Measurements from ENCODE around the gene MYO5B. TPM values are rescaled to one million over a fixed set of nuclear protein-coding genes. Genes with fewer than 3 reads are reported as not detected.

The MYO5B gene
- total RNA-seq, 1 experiment from 2014 or later, result 56.7 TPM

- H3K27ac Mint-ChIP-seq (ENCODE audit: unreplicated experiment), result no peak overlapping the region
- no peaks in the 10 kb centered on the region for H3K36me3 Mint-ChIP-seq (ENCODE audit: insufficient read depth, unreplicated experiment)
- H3K4me3 Mint-ChIP-seq (ENCODE audit: low read depth, unreplicated experiment), result no peak overlapping the region
- intact Hi-C loops (cut with micrococcal nuclease; ENCODE audit: unreplicated experiment), result no loop called here
- CTCF ChIA-PET, result no interaction called here
- no peak for TF ChIP-seq CTCF (IDR thresholded peaks at IDR 0.05; ENCODE audit: unreplicated experiment)
- no peaks in the 10 kb centered on the region for H3K9me3 Mint-ChIP-seq (ENCODE audit: low read depth, unreplicated experiment)
- peaks cover 18% of the 10 kb centered on the region for H3K4me1 Mint-ChIP-seq (ENCODE audit: low read depth, unreplicated experiment)
- no TSS peak for BruUV-seq (replicated peaks)
- no peak for DNase-seq
- H3K27me3 Mint-ChIP-seq (ENCODE audit: unreplicated experiment), result no peaks in the 10 kb centered on the region
Observed at GRCh38 chr18:50065527-50065926, 129.4 kb downstream of the MYO5B start.

- no peak for TF ChIP-seq CTCF (IDR thresholded peaks at IDR 0.05; ENCODE audit: unreplicated experiment)
- H3K36me3 Mint-ChIP-seq (ENCODE audit: insufficient read depth, unreplicated experiment), result no peaks in the 10 kb centered on the region
- DNase-seq, result no peak
- no TSS peak for BruUV-seq (replicated peaks)
- intact Hi-C loops (cut with micrococcal nuclease; ENCODE audit: unreplicated experiment), result no loop called here
- no peak overlapping the region for H3K4me3 Mint-ChIP-seq (ENCODE audit: low read depth, unreplicated experiment)
- peaks cover 19% of the 10 kb centered on the region for H3K4me1 Mint-ChIP-seq (ENCODE audit: low read depth, unreplicated experiment)
- no peaks in the 10 kb centered on the region for H3K27me3 Mint-ChIP-seq (ENCODE audit: unreplicated experiment)
- H3K9me3 Mint-ChIP-seq (ENCODE audit: low read depth, unreplicated experiment), result no peaks in the 10 kb centered on the region
- CTCF ChIA-PET, result no interaction called here
- H3K27ac Mint-ChIP-seq (ENCODE audit: unreplicated experiment), result no peak overlapping the region
Observed at GRCh38 chr18:50065039-50065438, 129.9 kb downstream of the MYO5B start.

- Mint-ChIP-seq H3K4me1 (ENCODE audit: low read depth, unreplicated experiment) (peaks cover 26% of the 10 kb centered on the region), H3K27me3 (ENCODE audit: unreplicated experiment) (no peaks in the 10 kb centered on the region), H3K27ac (ENCODE audit: unreplicated experiment) (no peak overlapping the region), H3K36me3 (ENCODE audit: insufficient read depth, unreplicated experiment) (no peaks in the 10 kb centered on the region), H3K4me3 (ENCODE audit: low read depth, unreplicated experiment) (no peak overlapping the region), H3K9me3 (ENCODE audit: low read depth, unreplicated experiment) (no peaks in the 10 kb centered on the region)
- BruUV-seq (replicated peaks), result no TSS peak
- no peak for DNase-seq
- intact Hi-C loops (cut with micrococcal nuclease; ENCODE audit: unreplicated experiment), result no loop called here
- CTCF ChIA-PET, result interaction anchor here (1.4 kb wide), 1 partner anchor 142 kb away, joined by 4 read pairs; no protein-coding TSS in a partner anchor
- TF ChIP-seq CTCF (IDR thresholded peaks at IDR 0.05; ENCODE audit: unreplicated experiment), result no peak
Observed at GRCh38 chr18:50061876-50062517, 132.9 kb downstream of the MYO5B start.

- DNase-seq, result no peak
- CTCF ChIA-PET, result interaction anchor here (1.4 kb wide), 1 partner anchor 143 kb away, joined by 4 read pairs; no protein-coding TSS in a partner anchor
- intact Hi-C loops (cut with micrococcal nuclease; ENCODE audit: unreplicated experiment), result no loop called here
- H3K9me3 Mint-ChIP-seq (ENCODE audit: low read depth, unreplicated experiment), result no peaks in the 10 kb centered on the region
- BruUV-seq (replicated peaks), result no TSS peak
- no peak overlapping the region for H3K4me3 Mint-ChIP-seq (ENCODE audit: low read depth, unreplicated experiment)
- H3K27me3 Mint-ChIP-seq (ENCODE audit: unreplicated experiment), result no peaks in the 10 kb centered on the region
- no peak for TF ChIP-seq CTCF (IDR thresholded peaks at IDR 0.05; ENCODE audit: unreplicated experiment)
- H3K36me3 Mint-ChIP-seq (ENCODE audit: insufficient read depth, unreplicated experiment), result no peaks in the 10 kb centered on the region
- H3K4me1 Mint-ChIP-seq (ENCODE audit: low read depth, unreplicated experiment), result peaks cover 26% of the 10 kb centered on the region
- H3K27ac Mint-ChIP-seq (ENCODE audit: unreplicated experiment), result no peak overlapping the region
Observed at GRCh38 chr18:50060822-50061221, 134.1 kb downstream of the MYO5B start.
